Panc1 (cell line): ENCODE measurements around the gene TBCD.

Experiments
- REST ChIP-seq, 2 experiments: IDR thresholded peaks; 2 replicates each; pipeline ENCODE4 v1.6.1; 2011 to 2012; ENCODE audit warnings: low read depth in 2 of 2, control low read depth in 1 of 2, low read length in 1 of 2, mild to moderate bottlenecking in 1 of 2, moderate library complexity in 1 of 2; ENCODE audit not compliant: insufficient read depth in 1 of 2
- TF ChIP-seq, protein P1 (sequence below): fragments of 450-650 bp; IDR thresholded peaks from 2 replicates; pipeline ENCODE4 v1.5.1; 2017; ENCODE audit warnings: mild to moderate bottlenecking

GRCh38 chr17:82794781-82795482 lies 43.1 kb downstream of the TBCD start:
- TF ChIP-seq, protein P1, sequence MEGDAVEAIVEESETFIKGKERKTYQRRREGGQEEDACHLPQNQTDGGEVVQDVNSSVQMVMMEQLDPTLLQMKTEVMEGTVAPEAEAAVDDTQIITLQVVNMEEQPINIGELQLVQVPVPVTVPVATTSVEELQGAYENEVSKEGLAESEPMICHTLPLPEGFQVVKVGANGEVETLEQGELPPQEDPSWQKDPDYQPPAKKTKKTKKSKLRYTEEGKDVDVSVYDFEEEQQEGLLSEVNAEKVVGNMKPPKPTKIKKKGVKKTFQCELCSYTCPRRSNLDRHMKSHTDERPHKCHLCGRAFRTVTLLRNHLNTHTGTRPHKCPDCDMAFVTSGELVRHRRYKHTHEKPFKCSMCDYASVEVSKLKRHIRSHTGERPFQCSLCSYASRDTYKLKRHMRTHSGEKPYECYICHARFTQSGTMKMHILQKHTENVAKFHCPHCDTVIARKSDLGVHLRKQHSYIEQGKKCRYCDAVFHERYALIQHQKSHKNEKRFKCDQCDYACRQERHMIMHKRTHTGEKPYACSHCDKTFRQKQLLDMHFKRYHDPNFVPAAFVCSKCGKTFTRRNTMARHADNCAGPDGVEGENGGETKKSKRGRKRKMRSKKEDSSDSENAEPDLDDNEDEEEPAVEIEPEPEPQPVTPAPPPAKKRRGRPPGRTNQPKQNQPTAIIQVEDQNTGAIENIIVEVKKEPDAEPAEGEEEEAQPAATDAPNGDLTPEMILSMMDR = no peak
- no peak for TF ChIP-seq REST (IDR thresholded peaks at IDR 0.05; ENCODE audit: insufficient read depth in 1 of 2, low read depth in 2 of 2, low read length in 1 of 2)
